ENCODE data around the gene BNIP2. TPM values are rescaled to one million over a fixed set of nuclear protein-coding genes. Genes with fewer than 3 reads are reported as not detected.
A peak's percentile ranks its signal among the peaks of the same experiment; 100 is the strongest.

BNIP2 gene, protein sequence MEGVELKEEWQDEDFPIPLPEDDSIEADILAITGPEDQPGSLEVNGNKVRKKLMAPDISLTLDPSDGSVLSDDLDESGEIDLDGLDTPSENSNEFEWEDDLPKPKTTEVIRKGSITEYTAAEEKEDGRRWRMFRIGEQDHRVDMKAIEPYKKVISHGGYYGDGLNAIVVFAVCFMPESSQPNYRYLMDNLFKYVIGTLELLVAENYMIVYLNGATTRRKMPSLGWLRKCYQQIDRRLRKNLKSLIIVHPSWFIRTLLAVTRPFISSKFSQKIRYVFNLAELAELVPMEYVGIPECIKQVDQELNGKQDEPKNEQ
- total RNA-seq (10 to 100 TPM; 32.4 to 73.6 TPM), polyA plus RNA-seq (10 to 100 TPM; 17.4 to 26.7 TPM)

DNA sequence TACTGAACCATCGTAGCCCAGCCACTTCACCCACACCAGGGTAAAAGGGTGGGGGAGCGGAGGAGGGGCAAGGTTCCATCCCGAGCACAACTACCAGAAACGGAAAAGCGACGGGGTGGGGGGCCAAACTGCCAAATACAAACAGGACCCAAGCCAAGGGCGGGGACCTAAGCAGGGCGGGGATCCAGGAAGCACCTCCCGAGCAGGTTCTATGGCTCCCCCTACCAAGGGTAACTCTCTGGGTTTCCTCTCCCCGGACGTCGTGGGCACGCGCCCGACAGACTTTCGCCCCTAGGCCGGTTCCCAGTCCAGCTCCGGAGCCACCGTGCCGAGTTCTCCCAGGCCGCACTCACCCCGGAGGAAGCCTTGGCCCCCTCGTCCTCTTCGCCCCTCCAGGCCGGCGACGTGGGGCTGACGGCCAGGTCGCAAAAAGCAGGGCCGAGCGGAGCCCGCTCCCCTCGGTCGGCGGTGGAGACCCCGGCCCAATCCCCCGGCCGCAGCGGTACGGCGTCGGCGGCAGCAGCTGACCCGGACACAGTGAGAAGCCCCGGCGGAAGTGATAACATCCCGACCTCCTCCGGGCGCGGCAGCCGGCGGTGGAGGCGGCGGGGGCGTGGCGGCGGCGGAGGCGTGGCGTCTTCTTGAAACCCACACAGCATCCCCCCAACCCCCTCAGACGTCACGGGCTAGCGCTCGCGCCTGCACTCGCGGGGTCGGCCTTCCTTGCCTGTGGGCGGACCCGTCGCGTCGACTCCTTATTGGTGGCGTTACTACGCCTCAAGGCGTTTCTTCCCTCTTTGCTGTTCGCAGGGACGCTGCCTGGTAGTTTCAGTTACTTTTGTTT is at the start of gene BNIP2:
BNIP2 (minus strand) TSS at position 539 of the 844 bp plus-strand sequence. CDS start 6,863 bp downstream, outside the sequence.
- Histone ChIP-seq H3K27me3 (ENCODE audit: control insufficient read depth in 4 of 4, insufficient read depth in 4 of 4, low read length in 3 of 4) (no peaks in the 10 kb centered on the region), H3K9me3 (ENCODE audit: control insufficient read depth in 4 of 4, low read length in 3 of 4) (no peaks in the 10 kb centered on the region), H3K27ac (ENCODE audit: low read depth in 1 of 2, low read length in 2 of 2) (peak within 1 kb of the TSS; percentile 98 to 100), H3K4me3 (ENCODE audit: low read depth in 1 of 3, low read length in 3 of 3) (peak within 1 kb of the TSS; percentile 81 to 94 (median 90)), H3K36me3 (ENCODE audit: control insufficient read depth in 4 of 4, insufficient read depth in 3 of 4, low read depth in 1 of 4, low read length in 3 of 4) (no peaks in the 10 kb centered on the region), H3K4me1 (ENCODE audit: control insufficient read depth in 4 of 4, insufficient read depth in 4 of 4, low read length in 3 of 4) (peaks cover 12 to 46% (median 44%) of the 10 kb centered on the region in 4 donors), H3K9ac (ENCODE audit: low read depth in 1 of 2, low read length in 2 of 2) (peak within 1 kb of the TSS; percentile 92 to 97)
- peak; percentile 99 for DNase-seq (ENCODE audit: low spot score)
- TF ChIP-seq RXRA (IDR thresholded peaks at IDR 0.05): peak in 1 of 2 donors; percentile 6
- TF ChIP-seq HNF4G (IDR thresholded peaks at IDR 0.05): no peak
- TF ChIP-seq EGR1 (IDR thresholded peaks at IDR 0.05; ENCODE audit: low read depth in 2 of 2): peak in 1 of 2 donors; percentile 76
- no peak for TF ChIP-seq NR2F2 (IDR thresholded peaks at IDR 0.05)
- TF ChIP-seq, protein P1, sequence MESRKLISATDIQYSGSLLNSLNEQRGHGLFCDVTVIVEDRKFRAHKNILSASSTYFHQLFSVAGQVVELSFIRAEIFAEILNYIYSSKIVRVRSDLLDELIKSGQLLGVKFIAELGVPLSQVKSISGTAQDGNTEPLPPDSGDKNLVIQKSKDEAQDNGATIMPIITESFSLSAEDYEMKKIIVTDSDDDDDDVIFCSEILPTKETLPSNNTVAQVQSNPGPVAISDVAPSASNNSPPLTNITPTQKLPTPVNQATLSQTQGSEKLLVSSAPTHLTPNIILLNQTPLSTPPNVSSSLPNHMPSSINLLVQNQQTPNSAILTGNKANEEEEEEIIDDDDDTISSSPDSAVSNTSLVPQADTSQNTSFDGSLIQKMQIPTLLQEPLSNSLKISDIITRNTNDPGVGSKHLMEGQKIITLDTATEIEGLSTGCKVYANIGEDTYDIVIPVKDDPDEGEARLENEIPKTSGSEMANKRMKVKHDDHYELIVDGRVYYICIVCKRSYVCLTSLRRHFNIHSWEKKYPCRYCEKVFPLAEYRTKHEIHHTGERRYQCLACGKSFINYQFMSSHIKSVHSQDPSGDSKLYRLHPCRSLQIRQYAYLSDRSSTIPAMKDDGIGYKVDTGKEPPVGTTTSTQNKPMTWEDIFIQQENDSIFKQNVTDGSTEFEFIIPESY (IDR thresholded peaks at IDR 0.05): no peak
- TF ChIP-seq, protein P2, sequence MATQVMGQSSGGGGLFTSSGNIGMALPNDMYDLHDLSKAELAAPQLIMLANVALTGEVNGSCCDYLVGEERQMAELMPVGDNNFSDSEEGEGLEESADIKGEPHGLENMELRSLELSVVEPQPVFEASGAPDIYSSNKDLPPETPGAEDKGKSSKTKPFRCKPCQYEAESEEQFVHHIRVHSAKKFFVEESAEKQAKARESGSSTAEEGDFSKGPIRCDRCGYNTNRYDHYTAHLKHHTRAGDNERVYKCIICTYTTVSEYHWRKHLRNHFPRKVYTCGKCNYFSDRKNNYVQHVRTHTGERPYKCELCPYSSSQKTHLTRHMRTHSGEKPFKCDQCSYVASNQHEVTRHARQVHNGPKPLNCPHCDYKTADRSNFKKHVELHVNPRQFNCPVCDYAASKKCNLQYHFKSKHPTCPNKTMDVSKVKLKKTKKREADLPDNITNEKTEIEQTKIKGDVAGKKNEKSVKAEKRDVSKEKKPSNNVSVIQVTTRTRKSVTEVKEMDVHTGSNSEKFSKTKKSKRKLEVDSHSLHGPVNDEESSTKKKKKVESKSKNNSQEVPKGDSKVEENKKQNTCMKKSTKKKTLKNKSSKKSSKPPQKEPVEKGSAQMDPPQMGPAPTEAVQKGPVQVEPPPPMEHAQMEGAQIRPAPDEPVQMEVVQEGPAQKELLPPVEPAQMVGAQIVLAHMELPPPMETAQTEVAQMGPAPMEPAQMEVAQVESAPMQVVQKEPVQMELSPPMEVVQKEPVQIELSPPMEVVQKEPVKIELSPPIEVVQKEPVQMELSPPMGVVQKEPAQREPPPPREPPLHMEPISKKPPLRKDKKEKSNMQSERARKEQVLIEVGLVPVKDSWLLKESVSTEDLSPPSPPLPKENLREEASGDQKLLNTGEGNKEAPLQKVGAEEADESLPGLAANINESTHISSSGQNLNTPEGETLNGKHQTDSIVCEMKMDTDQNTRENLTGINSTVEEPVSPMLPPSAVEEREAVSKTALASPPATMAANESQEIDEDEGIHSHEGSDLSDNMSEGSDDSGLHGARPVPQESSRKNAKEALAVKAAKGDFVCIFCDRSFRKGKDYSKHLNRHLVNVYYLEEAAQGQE (IDR thresholded peaks at IDR 0.05): peak; percentile 79
- TF ChIP-seq SP1 (IDR thresholded peaks at IDR 0.05): peak; percentile 61
- peak; percentile 31 for TF ChIP-seq FOXA1 (IDR thresholded peaks at IDR 0.05)
- no peak for TF ChIP-seq JUND (IDR thresholded peaks at IDR 0.05)
- TF ChIP-seq HNF4A (conservative IDR thresholded peaks at IDR 0.05): peak; percentile 20 to 25
- TF ChIP-seq FOXA2 (IDR thresholded peaks at IDR 0.05): peak; percentile 8
- peak in 1 of 2 donors; percentile 90 for TF ChIP-seq GABPA (IDR thresholded peaks at IDR 0.05 in 1 of 2, conservative IDR thresholded peaks at IDR 0.05 in 1 of 2)
- 1% methylated on average over 78 of the region's 78 CpGs for WGBS

DNA sequence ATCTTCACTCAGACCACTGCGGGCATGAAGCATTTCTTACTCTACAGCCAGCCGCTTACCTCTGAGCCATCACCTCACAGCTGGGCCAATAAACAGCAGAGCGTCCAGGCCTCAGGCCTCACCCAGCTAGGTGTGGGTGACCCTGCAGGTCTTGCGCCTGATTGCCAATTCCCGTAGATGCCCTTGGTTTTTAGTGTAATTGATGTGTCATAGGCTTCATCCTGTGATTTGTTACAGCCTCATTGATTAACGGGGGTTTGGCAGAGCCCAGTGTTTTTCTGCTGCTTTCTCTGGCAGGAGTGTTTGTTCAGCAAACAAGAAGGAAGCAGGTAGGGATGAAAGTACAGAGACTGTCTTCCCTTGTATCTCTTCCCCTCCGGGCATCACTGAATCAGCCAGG is 49.6 kb upstream of the BNIP2 start:
- Histone ChIP-seq H3K9ac (ENCODE audit: low read depth in 1 of 2, low read length in 2 of 2) (peak overlapping the region in 1 of 2 donors; percentile 77), H3K36me3 (ENCODE audit: control insufficient read depth in 4 of 4, insufficient read depth in 3 of 4, low read depth in 1 of 4, low read length in 3 of 4) (no peaks in the 10 kb centered on the region), H3K4me3 (ENCODE audit: low read depth in 1 of 3, low read length in 3 of 3) (no peak overlapping the region), H3K9me3 (ENCODE audit: control insufficient read depth in 4 of 4, low read length in 3 of 4) (no peaks in the 10 kb centered on the region), H3K27me3 (ENCODE audit: control insufficient read depth in 4 of 4, insufficient read depth in 4 of 4, low read length in 3 of 4) (no peaks in the 10 kb centered on the region), H3K4me1 (ENCODE audit: control insufficient read depth in 4 of 4, insufficient read depth in 4 of 4, low read length in 3 of 4) (peaks cover 0 to 37% (median 29%) of the 10 kb centered on the region in 4 donors), H3K27ac (ENCODE audit: low read depth in 1 of 2, low read length in 2 of 2) (peak overlapping the region; percentile 90 to 92)
- DNase-seq (ENCODE audit: low spot score): no peak
- 31% methylated on average over 7 of the region's 7 CpGs for WGBS
- TF ChIP-seq, protein P3, sequence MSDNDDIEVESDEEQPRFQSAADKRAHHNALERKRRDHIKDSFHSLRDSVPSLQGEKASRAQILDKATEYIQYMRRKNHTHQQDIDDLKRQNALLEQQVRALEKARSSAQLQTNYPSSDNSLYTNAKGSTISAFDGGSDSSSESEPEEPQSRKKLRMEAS (IDR thresholded peaks at IDR 0.05): peak; percentile 78
- TF ChIP-seq, protein P4, sequence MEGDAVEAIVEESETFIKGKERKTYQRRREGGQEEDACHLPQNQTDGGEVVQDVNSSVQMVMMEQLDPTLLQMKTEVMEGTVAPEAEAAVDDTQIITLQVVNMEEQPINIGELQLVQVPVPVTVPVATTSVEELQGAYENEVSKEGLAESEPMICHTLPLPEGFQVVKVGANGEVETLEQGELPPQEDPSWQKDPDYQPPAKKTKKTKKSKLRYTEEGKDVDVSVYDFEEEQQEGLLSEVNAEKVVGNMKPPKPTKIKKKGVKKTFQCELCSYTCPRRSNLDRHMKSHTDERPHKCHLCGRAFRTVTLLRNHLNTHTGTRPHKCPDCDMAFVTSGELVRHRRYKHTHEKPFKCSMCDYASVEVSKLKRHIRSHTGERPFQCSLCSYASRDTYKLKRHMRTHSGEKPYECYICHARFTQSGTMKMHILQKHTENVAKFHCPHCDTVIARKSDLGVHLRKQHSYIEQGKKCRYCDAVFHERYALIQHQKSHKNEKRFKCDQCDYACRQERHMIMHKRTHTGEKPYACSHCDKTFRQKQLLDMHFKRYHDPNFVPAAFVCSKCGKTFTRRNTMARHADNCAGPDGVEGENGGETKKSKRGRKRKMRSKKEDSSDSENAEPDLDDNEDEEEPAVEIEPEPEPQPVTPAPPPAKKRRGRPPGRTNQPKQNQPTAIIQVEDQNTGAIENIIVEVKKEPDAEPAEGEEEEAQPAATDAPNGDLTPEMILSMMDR (IDR thresholded peaks at IDR 0.05; ENCODE audit: low read depth, low read length, missing input control): no peak
- peak; percentile 81 to 96 for TF ChIP-seq RXRA (IDR thresholded peaks at IDR 0.05)
- peak; percentile 91 for TF ChIP-seq SP1 (IDR thresholded peaks at IDR 0.05)
- TF ChIP-seq, protein P1 (IDR thresholded peaks at IDR 0.05): peak; percentile 95
- peak; percentile 47 to 76 for TF ChIP-seq GABPA (IDR thresholded peaks at IDR 0.05 in 1 of 2, conservative IDR thresholded peaks at IDR 0.05 in 1 of 2)
- peak; percentile 86 for TF ChIP-seq FOXA2 (IDR thresholded peaks at IDR 0.05)
- peak in 1 of 2 donors; percentile 62 for TF ChIP-seq EGR1 (IDR thresholded peaks at IDR 0.05; ENCODE audit: low read depth in 2 of 2)
- peak; percentile 16 for TF ChIP-seq NR2F2 (IDR thresholded peaks at IDR 0.05)
- TF ChIP-seq HNF4A (conservative IDR thresholded peaks at IDR 0.05): peak; percentile 85 to 93
- peak; percentile 85 for TF ChIP-seq FOXA1 (IDR thresholded peaks at IDR 0.05)

Measured in liver (tissue), 9 donors.